Measurements from ENCODE around the gene A3GALT2. TPM values are rescaled to one million over a fixed set of nuclear protein-coding genes. Genes with fewer than 3 reads are reported as not detected.
A peak's percentile ranks its signal among the peaks of the same experiment; 100 is the strongest.

Gene A3GALT2
- total and polyA plus RNA-seq, 9 of the 15 experiments (the other 6 are each of a cell fraction or from before 2014, with no cell fraction given), result not detected

DNA sequence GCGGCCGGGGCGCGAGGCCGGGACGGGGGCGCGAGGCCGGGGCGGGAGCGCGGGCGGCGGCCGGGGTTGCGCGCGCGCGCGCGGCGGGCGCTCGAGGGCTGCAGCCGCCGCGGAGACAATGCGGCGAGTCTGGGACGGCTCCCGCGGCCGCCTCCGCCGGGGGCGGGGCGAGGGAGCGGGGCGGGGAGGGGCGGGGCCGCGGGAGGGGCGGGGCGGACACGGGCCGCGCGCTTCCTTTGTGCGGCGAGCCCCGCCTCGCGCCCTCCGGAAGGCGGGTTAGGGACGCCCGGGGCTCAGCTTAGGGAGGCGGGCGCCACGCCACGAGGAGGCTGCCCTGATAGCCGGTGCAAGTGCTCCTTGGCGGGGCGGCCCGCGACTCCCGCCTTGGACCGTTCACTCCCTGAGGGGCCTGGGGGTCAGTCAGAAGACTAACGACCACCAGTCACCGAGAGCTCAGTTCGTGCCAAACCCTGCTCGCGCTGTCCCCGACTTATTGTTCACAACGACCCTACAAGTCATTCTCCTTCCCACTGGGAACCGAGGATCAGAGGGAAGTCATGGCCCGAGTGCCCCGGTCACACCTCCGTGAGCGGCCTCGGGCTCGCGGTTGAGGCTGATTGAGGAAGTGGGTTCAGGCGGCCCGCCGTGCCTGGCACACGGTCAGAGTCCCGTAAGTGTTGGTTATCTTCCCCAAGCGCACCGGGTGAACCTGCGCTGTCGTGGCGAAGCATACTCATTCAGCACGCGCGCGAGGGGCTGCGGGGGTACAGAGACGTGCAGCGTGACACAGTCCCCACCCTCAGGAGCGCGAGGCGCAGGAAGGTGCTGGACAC is 29.1 kb upstream of the A3GALT2 start (continued):
- TF ChIP-seq, protein P1, sequence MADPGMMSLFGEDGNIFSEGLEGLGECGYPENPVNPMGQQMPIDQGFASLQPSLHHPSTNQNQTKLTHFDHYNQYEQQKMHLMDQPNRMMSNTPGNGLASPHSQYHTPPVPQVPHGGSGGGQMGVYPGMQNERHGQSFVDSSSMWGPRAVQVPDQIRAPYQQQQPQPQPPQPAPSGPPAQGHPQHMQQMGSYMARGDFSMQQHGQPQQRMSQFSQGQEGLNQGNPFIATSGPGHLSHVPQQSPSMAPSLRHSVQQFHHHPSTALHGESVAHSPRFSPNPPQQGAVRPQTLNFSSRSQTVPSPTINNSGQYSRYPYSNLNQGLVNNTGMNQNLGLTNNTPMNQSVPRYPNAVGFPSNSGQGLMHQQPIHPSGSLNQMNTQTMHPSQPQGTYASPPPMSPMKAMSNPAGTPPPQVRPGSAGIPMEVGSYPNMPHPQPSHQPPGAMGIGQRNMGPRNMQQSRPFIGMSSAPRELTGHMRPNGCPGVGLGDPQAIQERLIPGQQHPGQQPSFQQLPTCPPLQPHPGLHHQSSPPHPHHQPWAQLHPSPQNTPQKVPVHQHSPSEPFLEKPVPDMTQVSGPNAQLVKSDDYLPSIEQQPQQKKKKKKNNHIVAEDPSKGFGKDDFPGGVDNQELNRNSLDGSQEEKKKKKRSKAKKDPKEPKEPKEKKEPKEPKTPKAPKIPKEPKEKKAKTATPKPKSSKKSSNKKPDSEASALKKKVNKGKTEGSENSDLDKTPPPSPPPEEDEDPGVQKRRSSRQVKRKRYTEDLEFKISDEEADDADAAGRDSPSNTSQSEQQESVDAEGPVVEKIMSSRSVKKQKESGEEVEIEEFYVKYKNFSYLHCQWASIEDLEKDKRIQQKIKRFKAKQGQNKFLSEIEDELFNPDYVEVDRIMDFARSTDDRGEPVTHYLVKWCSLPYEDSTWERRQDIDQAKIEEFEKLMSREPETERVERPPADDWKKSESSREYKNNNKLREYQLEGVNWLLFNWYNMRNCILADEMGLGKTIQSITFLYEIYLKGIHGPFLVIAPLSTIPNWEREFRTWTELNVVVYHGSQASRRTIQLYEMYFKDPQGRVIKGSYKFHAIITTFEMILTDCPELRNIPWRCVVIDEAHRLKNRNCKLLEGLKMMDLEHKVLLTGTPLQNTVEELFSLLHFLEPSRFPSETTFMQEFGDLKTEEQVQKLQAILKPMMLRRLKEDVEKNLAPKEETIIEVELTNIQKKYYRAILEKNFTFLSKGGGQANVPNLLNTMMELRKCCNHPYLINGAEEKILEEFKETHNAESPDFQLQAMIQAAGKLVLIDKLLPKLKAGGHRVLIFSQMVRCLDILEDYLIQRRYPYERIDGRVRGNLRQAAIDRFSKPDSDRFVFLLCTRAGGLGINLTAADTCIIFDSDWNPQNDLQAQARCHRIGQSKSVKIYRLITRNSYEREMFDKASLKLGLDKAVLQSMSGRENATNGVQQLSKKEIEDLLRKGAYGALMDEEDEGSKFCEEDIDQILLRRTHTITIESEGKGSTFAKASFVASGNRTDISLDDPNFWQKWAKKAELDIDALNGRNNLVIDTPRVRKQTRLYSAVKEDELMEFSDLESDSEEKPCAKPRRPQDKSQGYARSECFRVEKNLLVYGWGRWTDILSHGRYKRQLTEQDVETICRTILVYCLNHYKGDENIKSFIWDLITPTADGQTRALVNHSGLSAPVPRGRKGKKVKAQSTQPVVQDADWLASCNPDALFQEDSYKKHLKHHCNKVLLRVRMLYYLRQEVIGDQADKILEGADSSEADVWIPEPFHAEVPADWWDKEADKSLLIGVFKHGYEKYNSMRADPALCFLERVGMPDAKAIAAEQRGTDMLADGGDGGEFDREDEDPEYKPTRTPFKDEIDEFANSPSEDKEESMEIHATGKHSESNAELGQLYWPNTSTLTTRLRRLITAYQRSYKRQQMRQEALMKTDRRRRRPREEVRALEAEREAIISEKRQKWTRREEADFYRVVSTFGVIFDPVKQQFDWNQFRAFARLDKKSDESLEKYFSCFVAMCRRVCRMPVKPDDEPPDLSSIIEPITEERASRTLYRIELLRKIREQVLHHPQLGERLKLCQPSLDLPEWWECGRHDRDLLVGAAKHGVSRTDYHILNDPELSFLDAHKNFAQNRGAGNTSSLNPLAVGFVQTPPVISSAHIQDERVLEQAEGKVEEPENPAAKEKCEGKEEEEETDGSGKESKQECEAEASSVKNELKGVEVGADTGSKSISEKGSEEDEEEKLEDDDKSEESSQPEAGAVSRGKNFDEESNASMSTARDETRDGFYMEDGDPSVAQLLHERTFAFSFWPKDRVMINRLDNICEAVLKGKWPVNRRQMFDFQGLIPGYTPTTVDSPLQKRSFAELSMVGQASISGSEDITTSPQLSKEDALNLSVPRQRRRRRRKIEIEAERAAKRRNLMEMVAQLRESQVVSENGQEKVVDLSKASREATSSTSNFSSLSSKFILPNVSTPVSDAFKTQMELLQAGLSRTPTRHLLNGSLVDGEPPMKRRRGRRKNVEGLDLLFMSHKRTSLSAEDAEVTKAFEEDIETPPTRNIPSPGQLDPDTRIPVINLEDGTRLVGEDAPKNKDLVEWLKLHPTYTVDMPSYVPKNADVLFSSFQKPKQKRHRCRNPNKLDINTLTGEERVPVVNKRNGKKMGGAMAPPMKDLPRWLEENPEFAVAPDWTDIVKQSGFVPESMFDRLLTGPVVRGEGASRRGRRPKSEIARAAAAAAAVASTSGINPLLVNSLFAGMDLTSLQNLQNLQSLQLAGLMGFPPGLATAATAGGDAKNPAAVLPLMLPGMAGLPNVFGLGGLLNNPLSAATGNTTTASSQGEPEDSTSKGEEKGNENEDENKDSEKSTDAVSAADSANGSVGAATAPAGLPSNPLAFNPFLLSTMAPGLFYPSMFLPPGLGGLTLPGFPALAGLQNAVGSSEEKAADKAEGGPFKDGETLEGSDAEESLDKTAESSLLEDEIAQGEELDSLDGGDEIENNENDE (IDR thresholded peaks at IDR 0.05; ENCODE audit: low read depth, low read length), result no peak
- no peak for TF ChIP-seq HDGF (IDR thresholded peaks at IDR 0.05)
- TF ChIP-seq DDX20 (tag; IDR thresholded peaks at IDR 0.05; ENCODE audit: low read depth), result no peak
- no peak for TF ChIP-seq ZNF217 (CRISPR knock-in tag; IDR thresholded peaks at IDR 0.05)
- no peak for TF ChIP-seq ZNF121 (CRISPR knock-in tag; conservative IDR thresholded peaks at IDR 0.05)
- peak; percentile 53 for TF ChIP-seq ARID1B (IDR thresholded peaks at IDR 0.05)
- TF ChIP-seq, protein P2, sequence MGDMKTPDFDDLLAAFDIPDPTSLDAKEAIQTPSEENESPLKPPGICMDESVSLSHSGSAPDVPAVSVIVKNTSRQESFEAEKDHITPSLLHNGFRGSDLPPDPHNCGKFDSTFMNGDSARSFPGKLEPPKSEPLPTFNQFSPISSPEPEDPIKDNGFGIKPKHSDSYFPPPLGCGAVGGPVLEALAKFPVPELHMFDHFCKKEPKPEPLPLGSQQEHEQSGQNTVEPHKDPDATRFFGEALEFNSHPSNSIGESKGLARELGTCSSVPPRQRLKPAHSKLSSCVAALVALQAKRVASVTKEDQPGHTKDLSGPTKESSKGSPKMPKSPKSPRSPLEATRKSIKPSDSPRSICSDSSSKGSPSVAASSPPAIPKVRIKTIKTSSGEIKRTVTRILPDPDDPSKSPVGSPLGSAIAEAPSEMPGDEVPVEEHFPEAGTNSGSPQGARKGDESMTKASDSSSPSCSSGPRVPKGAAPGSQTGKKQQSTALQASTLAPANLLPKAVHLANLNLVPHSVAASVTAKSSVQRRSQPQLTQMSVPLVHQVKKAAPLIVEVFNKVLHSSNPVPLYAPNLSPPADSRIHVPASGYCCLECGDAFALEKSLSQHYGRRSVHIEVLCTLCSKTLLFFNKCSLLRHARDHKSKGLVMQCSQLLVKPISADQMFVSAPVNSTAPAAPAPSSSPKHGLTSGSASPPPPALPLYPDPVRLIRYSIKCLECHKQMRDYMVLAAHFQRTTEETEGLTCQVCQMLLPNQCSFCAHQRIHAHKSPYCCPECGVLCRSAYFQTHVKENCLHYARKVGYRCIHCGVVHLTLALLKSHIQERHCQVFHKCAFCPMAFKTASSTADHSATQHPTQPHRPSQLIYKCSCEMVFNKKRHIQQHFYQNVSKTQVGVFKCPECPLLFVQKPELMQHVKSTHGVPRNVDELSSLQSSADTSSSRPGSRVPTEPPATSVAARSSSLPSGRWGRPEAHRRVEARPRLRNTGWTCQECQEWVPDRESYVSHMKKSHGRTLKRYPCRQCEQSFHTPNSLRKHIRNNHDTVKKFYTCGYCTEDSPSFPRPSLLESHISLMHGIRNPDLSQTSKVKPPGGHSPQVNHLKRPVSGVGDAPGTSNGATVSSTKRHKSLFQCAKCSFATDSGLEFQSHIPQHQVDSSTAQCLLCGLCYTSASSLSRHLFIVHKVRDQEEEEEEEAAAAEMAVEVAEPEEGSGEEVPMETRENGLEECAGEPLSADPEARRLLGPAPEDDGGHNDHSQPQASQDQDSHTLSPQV (IDR thresholded peaks at IDR 0.05), result peak; percentile 87; the same call in 1 of the 2 replicates
- no peak for TF ChIP-seq ZNF134 (CRISPR knock-in tag; conservative IDR thresholded peaks at IDR 0.05)
- no peak for TF ChIP-seq SOX6 (IDR thresholded peaks at IDR 0.05)
